OCI-LY7 (cell line): ENCODE measurements around the gene YOD1.
A peak's percentile ranks its signal among the peaks of the same experiment; 100 is the strongest.

ENCODE experiments used
- CTCF ChIP-seq: fragments of 200-600 bp; sonication (generic); conservative IDR thresholded peaks from 2 replicates; pipeline ENCODE4 v1.5.1; 2014; ENCODE audit warnings: mild to moderate bottlenecking, antibody characterized with exemption, low read length, moderate library complexity, mixed read lengths
- EZH2phosphoT487 ChIP-seq: fragments of 200-600 bp; sonication (generic); IDR thresholded peaks from 2 replicates; pipeline ENCODE4 v1.6.1; 2018; ENCODE audit warnings: low read depth, borderline replicate concordance, mild to moderate bottlenecking, mixed run types, antibody characterized with exemption, low read length, moderate library complexity, mixed read lengths

GRCh38 chr1:207049974-207050391 is 1.0 kb downstream of the YOD1 start:
- TF ChIP-seq CTCF (peak; percentile 98), EZH2phosphoT487 (no peak)
